A549 (cell line): ENCODE results near the gene ADAMTSL5. TPM values are rescaled to one million over a fixed set of nuclear protein-coding genes. Genes with fewer than 3 reads are reported as not detected.

Source experiments
- ATAC-seq, 2 experiments: fragments of 200-7000 bp in 1 of 2; fragments of >200 bp in 1 of 2; cut with Nextera tagmentation in 1 of 2; cut with Tn5 transposase in 1 of 2; 3 replicates each; pipeline versions ENCODE4 v1.8.0 to v1.9.1; 2018 to 2020; ENCODE audit warnings: mild to moderate bottlenecking in 1 of 2, moderate library complexity in 1 of 2
- CTCF ChIA-PET: fragments of 300-600 bp; sonication (Branson Sonifier 250); formaldehyde crosslinking; extraction: SDS; loops from one replicate; lab custom pipeline; 2021; ENCODE audit warnings: antibody characterized with exemption, inconsistent platforms; lab: Yijun Ruan, JAX
- POLR2A ChIA-PET: fragments of 350-600 bp; formaldehyde crosslinking; extraction: SDS; loops from one replicate; lab custom pipeline; 2021; ENCODE audit warnings: antibody characterized with exemption, inconsistent platforms; lab: Yijun Ruan, JAX
- DNase-seq, 2 experiments: peaks; one replicate each; pipeline versions ENCODE4 v3.0.0 to v3.0.0-alpha.2; 2011 to 2016; ENCODE audit warnings: low read depth in 1 of 2, low spot score in 1 of 2
- FAIRE-seq: peaks from 2 replicates; lab custom pipeline; 2011; peaks lifted over from hg19 to GRCh38; lab: Jason Lieb, UNC
- H3K27ac ChIP-seq, 2 experiments: fragments of >200 bp; sonication (Bioruptor Twin); formaldehyde crosslinking; 3 replicates each; pipeline ENCODE4 v1.5.1; 2016 to 2017
- H3K4me1 ChIP-seq: fragments of >200 bp; sonication (Bioruptor Twin); formaldehyde crosslinking; 3 replicates; pipeline ENCODE4 v1.6.1; 2016
- H3K4me2 ChIP-seq: fragments of >200 bp; sonication (Bioruptor Twin); formaldehyde crosslinking; 3 replicates; pipeline ENCODE4 v1.6.1; 2016
- H3K4me3 ChIP-seq: fragments of >200 bp; sonication (Bioruptor Twin); formaldehyde crosslinking; 3 replicates; pipeline ENCODE4 v1.5.1; 2016
- H3K9me3 ChIP-seq: fragments of >200 bp; sonication (Bioruptor Twin); formaldehyde crosslinking; 3 replicates; pipeline ENCODE4 v1.6.1; 2016
- BHLHE40 ChIP-seq: IDR thresholded peaks from 2 replicates; pipeline ENCODE4 v1.6.1; 2012; ENCODE audit warnings: low read depth, low read length, inconsistent platforms
- CBX8 ChIP-seq: fragments of 200-600 bp; sonication (generic); IDR thresholded peaks from 2 replicates; pipeline ENCODE4 v1.6.1; 2016
- CHD4 ChIP-seq: fragments of 200-600 bp; sonication (generic); IDR thresholded peaks from 2 replicates; pipeline ENCODE4 v1.6.1; 2016; ENCODE audit warnings: antibody characterized with exemption, mild to moderate bottlenecking, borderline replicate concordance
- EHF ChIP-seq: fragments of 250-450 bp; sonication (Bioruptor Pico); IDR thresholded peaks from 2 replicates; pipeline ENCODE4 v1.5.0; 2020; ENCODE audit warnings: mild to moderate bottlenecking
- EHMT2 ChIP-seq: fragments of 200-600 bp; sonication (generic); IDR thresholded peaks from 2 replicates; pipeline ENCODE4 v1.6.1; 2016; ENCODE audit warnings: antibody characterized with exemption, low read depth, mild to moderate bottlenecking, moderate library complexity
- ESRRA ChIP-seq: fragments of 150-350 bp; IDR thresholded peaks from 2 replicates; pipeline ENCODE4 v1.6.1; 2014; ENCODE audit warnings: mild to moderate bottlenecking, low read length, borderline replicate concordance
- FOSB ChIP-seq: fragments of 250-450 bp; sonication (Bioruptor Pico); IDR thresholded peaks from 2 replicates; pipeline ENCODE4 v1.5.0; 2020; ENCODE audit warnings: mild to moderate bottlenecking, moderate library complexity
- FOSL2 ChIP-seq, 2 experiments: fragments of 450-650 bp in 1 of 2; fragments of >200 bp in 1 of 2; sonication (Bioruptor Twin) in 1 of 2; formaldehyde crosslinking; IDR thresholded peaks; 2 replicates each; pipeline versions ENCODE4 v1.5.0 to v1.6.1; 2016 to 2020; ENCODE audit warnings: mild to moderate bottlenecking in 1 of 2, moderate library complexity in 1 of 2
- GATA3 ChIP-seq: IDR thresholded peaks from 2 replicates; pipeline ENCODE4 v1.6.1; 2012; ENCODE audit warnings: borderline replicate concordance
- HOXB13 ChIP-seq: fragments of 250-450 bp; sonication (Bioruptor Pico); IDR thresholded peaks from 2 replicates; pipeline ENCODE4 v1.5.0; 2020; ENCODE audit warnings: low read depth, mild to moderate bottlenecking, moderate library complexity
- KDM1A ChIP-seq: fragments of 200-600 bp; sonication (generic); IDR thresholded peaks from 2 replicates; pipeline ENCODE4 v1.6.1; 2016; ENCODE audit warnings: low read depth, mild to moderate bottlenecking
- KDM5A ChIP-seq: fragments of 200-600 bp; sonication (generic); IDR thresholded peaks from 2 replicates; pipeline ENCODE4 v1.6.1; 2016; ENCODE audit warnings: antibody characterized with exemption, mild to moderate bottlenecking
- MAFK ChIP-seq: fragments of 450-650 bp; IDR thresholded peaks from 2 replicates; pipeline ENCODE4 v1.6.1; 2014; ENCODE audit not compliant: partially characterized antibody
- MYC ChIP-seq: IDR thresholded peaks from 2 replicates; pipeline ENCODE4 v1.6.1; 2012; ENCODE audit warnings: mild to moderate bottlenecking, inconsistent platforms, low read length, improper control_type of control experiment, borderline replicate concordance
- NFE2L2 ChIP-seq: fragments of 150-350 bp; conservative IDR thresholded peaks from 2 replicates; pipeline ENCODE4 v1.6.1; 2014; ENCODE audit warnings: low read length
- NR3C1 ChIP-seq: fragments of >200 bp; sonication (Bioruptor Twin); formaldehyde crosslinking; IDR thresholded peaks from 3 replicates; pipeline ENCODE4 v1.6.1; 2017
- POLR2AphosphoS2 ChIP-seq: conservative IDR thresholded peaks from 2 replicates; pipeline ENCODE4 v1.6.1; 2012; ENCODE audit warnings: low read length, improper control_type of control experiment, inconsistent platforms
- TP53 ChIP-seq: fragments of 250-450 bp; sonication (Bioruptor Pico); IDR thresholded peaks from 2 replicates; pipeline ENCODE4 v1.5.0; 2021; ENCODE audit warnings: mild to moderate bottlenecking, moderate library complexity
- ZFP36 ChIP-seq: fragments of 450-650 bp; IDR thresholded peaks from 2 replicates; pipeline ENCODE4 v1.6.1; 2014; ENCODE audit warnings: borderline replicate concordance; ENCODE audit not compliant: partially characterized antibody
- ZNF302 ChIP-seq: fragments of 250-450 bp; sonication (Bioruptor Pico); IDR thresholded peaks from 2 replicates; pipeline ENCODE4 v1.9.0; 2021; ENCODE audit warnings: inconsistent platforms, mild to moderate bottlenecking, moderate library complexity
- ZSCAN20 ChIP-seq: fragments of 250-450 bp; sonication (Bioruptor Pico); IDR thresholded peaks from 2 replicates; pipeline ENCODE4 v1.8.0; 2022; ENCODE audit warnings: mild to moderate bottlenecking, moderate library complexity
- WGBS: methylation state at CpG from one replicate; pipeline ENCODE4 v1.1.6; 2017; ENCODE audit errors: missing lambda C conversion rate; 5-methylcytosine and 5-hydroxymethylcytosine counted together
- polyA plus RNA-seq, 4 experiments: library from polyadenylated mRNA; depleted of rRNA in 3 of 4; stranded (reverse); fragments of >200 nt; fragmentation: RNase III in 1 of 4; extraction: RNeasy Plus Mini Kit Qiagen cat#74134 plus additional on column Dnase treatment in 1 of 4; gene quantifications; 2 replicates in 3 of 4; 3 replicates in 1 of 4; pipeline ENCODE4 v1.2.3, GENCODE V29; 2011 to 2017
- TF ChIP-seq, protein P1 (sequence below): fragments of 450-650 bp; IDR thresholded peaks from 2 replicates; pipeline ENCODE4 v1.6.1; 2014; ENCODE audit warnings: antibody characterized with exemption
- TF ChIP-seq, protein P2 (sequence below): fragments of >200 bp; sonication (Bioruptor Twin); formaldehyde crosslinking; IDR thresholded peaks from 3 replicates; pipeline ENCODE4 v1.6.1; 2016
- TF ChIP-seq, protein P3 (sequence below): fragments of 150-350 bp; IDR thresholded peaks from 2 replicates; pipeline ENCODE4 v1.6.1; 2014; ENCODE audit warnings: low read depth, mild to moderate bottlenecking, low read length
- TF ChIP-seq, protein P4 (sequence below): fragments of >200 bp; sonication (Bioruptor Twin); formaldehyde crosslinking; IDR thresholded peaks from 3 replicates; pipeline ENCODE4 v1.5.1; 2016
- TF ChIP-seq, protein P5 (sequence below): IDR thresholded peaks from 2 replicates; pipeline ENCODE4 v1.6.1; 2012; ENCODE audit warnings: low read depth, borderline replicate concordance
- TF ChIP-seq, protein P6 (sequence below): fragments of 250-450 bp; sonication (Bioruptor Pico); IDR thresholded peaks from 2 replicates; pipeline ENCODE4 v1.5.0; 2021; ENCODE audit warnings: mild to moderate bottlenecking, moderate library complexity, borderline replicate concordance
- TF ChIP-seq, protein P7 (sequence below): IDR thresholded peaks from 2 replicates; pipeline ENCODE4 v1.6.1; 2012

Gene ADAMTSL5
- polyA plus RNA-seq, 2 of the 4 experiments (the other 2 are of a cell fraction), result 1.4 to 3.0 TPM

DNA sequence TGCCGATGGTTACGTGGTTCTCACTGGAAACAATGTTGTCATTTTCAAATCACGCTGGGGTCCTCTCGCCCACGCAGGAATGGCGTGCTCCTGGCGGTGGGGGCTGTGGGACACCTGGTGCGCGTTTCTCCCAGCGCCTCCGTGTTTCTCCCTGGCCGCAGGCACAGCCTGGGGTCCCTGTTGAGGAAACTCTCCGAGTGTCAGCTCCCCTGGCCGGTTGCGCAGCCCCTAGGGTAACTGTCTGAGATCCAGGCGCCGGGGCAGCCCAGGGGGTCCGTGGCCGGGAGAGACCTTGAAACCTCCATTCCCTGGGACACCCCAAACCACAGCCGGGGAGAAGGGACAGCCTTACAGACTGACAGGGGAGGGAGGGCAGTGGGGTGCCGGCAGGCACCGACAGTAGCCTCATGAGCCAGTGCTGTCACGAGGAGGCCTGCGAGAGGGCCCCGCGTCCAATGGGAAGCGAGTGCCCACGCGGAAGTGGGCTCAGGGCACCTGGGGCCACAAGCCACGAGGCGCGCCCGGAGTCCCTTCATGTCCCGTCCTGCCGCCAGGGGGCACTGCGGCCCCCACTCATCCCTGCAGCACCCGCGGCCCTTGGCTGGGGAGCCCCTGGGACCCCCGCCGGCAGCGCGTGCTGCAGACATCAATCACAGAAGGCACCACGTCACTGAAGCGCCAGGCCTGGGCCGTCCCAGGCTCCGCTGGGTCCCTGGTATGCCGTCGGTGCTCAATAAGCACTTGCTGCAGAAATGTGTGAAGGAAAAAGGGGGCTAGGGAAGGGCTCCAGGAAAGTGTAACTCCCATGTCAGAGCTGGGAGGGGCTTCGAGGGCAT is 9.5 kb downstream of the ADAMTSL5 start:
- peak overlapping the region; percentile 89 for H3K4me2 ChIP-seq
- FAIRE-seq (no peak), ATAC-seq (peak; percentile 46 to 64; a peak in 5 of 6 replicates), DNase-seq (peak; percentile 25 to 50)
- 36% methylated on average over 19 of the region's 49 CpGs for WGBS
- no peaks in the 10 kb centered on the region for H3K9me3 ChIP-seq
- ChIA-PET POLR2A (no interaction called here), CTCF (interaction anchor here (0.6 to 2.5 kb wide), 9 partner anchors 8 to 321 kb away, joined by 3 to 9 read pairs (median 4); partner anchors contain the start of genes PCSK4 and REEP6)
- TF ChIP-seq, protein P1, sequence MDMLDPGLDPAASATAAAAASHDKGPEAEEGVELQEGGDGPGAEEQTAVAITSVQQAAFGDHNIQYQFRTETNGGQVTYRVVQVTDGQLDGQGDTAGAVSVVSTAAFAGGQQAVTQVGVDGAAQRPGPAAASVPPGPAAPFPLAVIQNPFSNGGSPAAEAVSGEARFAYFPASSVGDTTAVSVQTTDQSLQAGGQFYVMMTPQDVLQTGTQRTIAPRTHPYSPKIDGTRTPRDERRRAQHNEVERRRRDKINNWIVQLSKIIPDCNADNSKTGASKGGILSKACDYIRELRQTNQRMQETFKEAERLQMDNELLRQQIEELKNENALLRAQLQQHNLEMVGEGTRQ, result 0 out of 2 replicates have a peak, but pooled peaks have one; percentile 12
- TF ChIP-seq, protein P2, sequence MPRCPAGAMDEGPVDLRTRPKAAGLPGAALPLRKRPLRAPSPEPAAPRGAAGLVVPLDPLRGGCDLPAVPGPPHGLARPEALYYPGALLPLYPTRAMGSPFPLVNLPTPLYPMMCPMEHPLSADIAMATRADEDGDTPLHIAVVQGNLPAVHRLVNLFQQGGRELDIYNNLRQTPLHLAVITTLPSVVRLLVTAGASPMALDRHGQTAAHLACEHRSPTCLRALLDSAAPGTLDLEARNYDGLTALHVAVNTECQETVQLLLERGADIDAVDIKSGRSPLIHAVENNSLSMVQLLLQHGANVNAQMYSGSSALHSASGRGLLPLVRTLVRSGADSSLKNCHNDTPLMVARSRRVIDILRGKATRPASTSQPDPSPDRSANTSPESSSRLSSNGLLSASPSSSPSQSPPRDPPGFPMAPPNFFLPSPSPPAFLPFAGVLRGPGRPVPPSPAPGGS, result no peak
- TF ChIP-seq, protein P3, sequence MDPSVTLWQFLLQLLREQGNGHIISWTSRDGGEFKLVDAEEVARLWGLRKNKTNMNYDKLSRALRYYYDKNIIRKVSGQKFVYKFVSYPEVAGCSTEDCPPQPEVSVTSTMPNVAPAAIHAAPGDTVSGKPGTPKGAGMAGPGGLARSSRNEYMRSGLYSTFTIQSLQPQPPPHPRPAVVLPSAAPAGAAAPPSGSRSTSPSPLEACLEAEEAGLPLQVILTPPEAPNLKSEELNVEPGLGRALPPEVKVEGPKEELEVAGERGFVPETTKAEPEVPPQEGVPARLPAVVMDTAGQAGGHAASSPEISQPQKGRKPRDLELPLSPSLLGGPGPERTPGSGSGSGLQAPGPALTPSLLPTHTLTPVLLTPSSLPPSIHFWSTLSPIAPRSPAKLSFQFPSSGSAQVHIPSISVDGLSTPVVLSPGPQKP, result no peak
- no peak for TF ChIP-seq ZFP36
- no peak for TF ChIP-seq CHD4
- TF ChIP-seq HOXB13 (CRISPR knock-in tag), result no peak
- TF ChIP-seq, protein P4, sequence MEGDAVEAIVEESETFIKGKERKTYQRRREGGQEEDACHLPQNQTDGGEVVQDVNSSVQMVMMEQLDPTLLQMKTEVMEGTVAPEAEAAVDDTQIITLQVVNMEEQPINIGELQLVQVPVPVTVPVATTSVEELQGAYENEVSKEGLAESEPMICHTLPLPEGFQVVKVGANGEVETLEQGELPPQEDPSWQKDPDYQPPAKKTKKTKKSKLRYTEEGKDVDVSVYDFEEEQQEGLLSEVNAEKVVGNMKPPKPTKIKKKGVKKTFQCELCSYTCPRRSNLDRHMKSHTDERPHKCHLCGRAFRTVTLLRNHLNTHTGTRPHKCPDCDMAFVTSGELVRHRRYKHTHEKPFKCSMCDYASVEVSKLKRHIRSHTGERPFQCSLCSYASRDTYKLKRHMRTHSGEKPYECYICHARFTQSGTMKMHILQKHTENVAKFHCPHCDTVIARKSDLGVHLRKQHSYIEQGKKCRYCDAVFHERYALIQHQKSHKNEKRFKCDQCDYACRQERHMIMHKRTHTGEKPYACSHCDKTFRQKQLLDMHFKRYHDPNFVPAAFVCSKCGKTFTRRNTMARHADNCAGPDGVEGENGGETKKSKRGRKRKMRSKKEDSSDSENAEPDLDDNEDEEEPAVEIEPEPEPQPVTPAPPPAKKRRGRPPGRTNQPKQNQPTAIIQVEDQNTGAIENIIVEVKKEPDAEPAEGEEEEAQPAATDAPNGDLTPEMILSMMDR, result peak; percentile 72
- no peak for TF ChIP-seq KDM1A
- TF ChIP-seq EHF (CRISPR knock-in tag), result no peak
- no peak for TF ChIP-seq KDM5A
- TF ChIP-seq, protein P5, sequence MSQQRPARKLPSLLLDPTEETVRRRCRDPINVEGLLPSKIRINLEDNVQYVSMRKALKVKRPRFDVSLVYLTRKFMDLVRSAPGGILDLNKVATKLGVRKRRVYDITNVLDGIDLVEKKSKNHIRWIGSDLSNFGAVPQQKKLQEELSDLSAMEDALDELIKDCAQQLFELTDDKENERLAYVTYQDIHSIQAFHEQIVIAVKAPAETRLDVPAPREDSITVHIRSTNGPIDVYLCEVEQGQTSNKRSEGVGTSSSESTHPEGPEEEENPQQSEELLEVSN, result peak; percentile 68
- no peak for TF ChIP-seq FOSB
- TF ChIP-seq GATA3, result no peak
- no peak for TF ChIP-seq ESRRA
- TF ChIP-seq NFE2L2, result no peak
- TF ChIP-seq BHLHE40, result no peak
- no peak for TF ChIP-seq EHMT2
- TF ChIP-seq TP53 (CRISPR knock-in tag), result no peak
- no peak for TF ChIP-seq ZNF302 (CRISPR knock-in tag)
- TF ChIP-seq, protein P6, sequence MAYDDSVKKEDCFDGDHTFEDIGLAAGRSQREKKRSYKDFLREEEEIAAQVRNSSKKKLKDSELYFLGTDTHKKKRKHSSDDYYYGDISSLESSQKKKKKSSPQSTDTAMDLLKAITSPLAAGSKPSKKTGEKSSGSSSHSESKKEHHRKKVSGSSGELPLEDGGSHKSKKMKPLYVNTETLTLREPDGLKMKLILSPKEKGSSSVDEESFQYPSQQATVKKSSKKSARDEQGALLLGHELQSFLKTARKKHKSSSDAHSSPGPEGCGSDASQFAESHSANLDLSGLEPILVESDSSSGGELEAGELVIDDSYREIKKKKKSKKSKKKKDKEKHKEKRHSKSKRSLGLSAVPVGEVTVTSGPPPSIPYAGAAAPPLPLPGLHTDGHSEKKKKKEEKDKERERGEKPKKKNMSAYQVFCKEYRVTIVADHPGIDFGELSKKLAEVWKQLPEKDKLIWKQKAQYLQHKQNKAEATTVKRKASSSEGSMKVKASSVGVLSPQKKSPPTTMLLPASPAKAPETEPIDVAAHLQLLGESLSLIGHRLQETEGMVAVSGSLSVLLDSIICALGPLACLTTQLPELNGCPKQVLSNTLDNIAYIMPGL (CRISPR knock-in tag), result no peak
- no peak for TF ChIP-seq ZSCAN20
- TF ChIP-seq POLR2AphosphoS2, result no peak
- TF ChIP-seq, protein P7, sequence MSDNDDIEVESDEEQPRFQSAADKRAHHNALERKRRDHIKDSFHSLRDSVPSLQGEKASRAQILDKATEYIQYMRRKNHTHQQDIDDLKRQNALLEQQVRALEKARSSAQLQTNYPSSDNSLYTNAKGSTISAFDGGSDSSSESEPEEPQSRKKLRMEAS, result peak; percentile 80
- no peak for TF ChIP-seq NR3C1
- TF ChIP-seq FOSL2 (IDR thresholded peaks at IDR 0.05), result no peak
- no peak for TF ChIP-seq FOSL2 (CRISPR knock-in tag; IDR thresholded peaks at IDR 0.05)
- TF ChIP-seq MAFK, result no peak
- no peak for TF ChIP-seq CBX8
- TF ChIP-seq MYC, result peak; percentile 62; the same call in 1 of the 2 replicates
- H3K4me1 ChIP-seq, result peaks cover 16% of the 10 kb centered on the region; the same call in 2 of the 3 replicates
- H3K4me3 ChIP-seq, result peak overlapping the region; percentile 33
- H3K27ac ChIP-seq, result peak overlapping the region; percentile 74 to 84
